Measurements from ENCODE around the gene SDF4.

Gene SDF4

GRCh38 chr1:1270813-1271212 is 39.0 kb upstream of the SDF4 start:
- H3K9me3 ChIP-seq (ENCODE audit: control insufficient read depth, low read length) = no peaks in the 10 kb centered on the region
- H3K4me3 ChIP-seq (ENCODE audit: low read length) = no peak overlapping the region
- no peak overlapping the region for H3K9ac ChIP-seq (ENCODE audit: low read length)
- peaks cover 6% of the 10 kb centered on the region for H3K36me3 ChIP-seq (ENCODE audit: control insufficient read depth, insufficient read depth, low read length)
- peaks cover 31% of the 10 kb centered on the region for H3K4me1 ChIP-seq (ENCODE audit: control insufficient read depth, insufficient read depth, low read length)
- H3K27me3 ChIP-seq (ENCODE audit: control insufficient read depth, insufficient read depth, low read length) = no peaks in the 10 kb centered on the region

GRCh38 chr1:1268284-1268682 is 36.5 kb upstream of the SDF4 start:
- Histone ChIP-seq H3K27me3 (ENCODE audit: control insufficient read depth, insufficient read depth, low read length) (no peaks in the 10 kb centered on the region), H3K4me3 (ENCODE audit: low read length) (no peak overlapping the region), H3K4me1 (ENCODE audit: control insufficient read depth, insufficient read depth, low read length) (peaks cover 23% of the 10 kb centered on the region), H3K9ac (ENCODE audit: low read length) (no peak overlapping the region), H3K36me3 (ENCODE audit: control insufficient read depth, insufficient read depth, low read length) (peaks cover 6% of the 10 kb centered on the region), H3K9me3 (ENCODE audit: control insufficient read depth, low read length) (no peaks in the 10 kb centered on the region)

DNA sequence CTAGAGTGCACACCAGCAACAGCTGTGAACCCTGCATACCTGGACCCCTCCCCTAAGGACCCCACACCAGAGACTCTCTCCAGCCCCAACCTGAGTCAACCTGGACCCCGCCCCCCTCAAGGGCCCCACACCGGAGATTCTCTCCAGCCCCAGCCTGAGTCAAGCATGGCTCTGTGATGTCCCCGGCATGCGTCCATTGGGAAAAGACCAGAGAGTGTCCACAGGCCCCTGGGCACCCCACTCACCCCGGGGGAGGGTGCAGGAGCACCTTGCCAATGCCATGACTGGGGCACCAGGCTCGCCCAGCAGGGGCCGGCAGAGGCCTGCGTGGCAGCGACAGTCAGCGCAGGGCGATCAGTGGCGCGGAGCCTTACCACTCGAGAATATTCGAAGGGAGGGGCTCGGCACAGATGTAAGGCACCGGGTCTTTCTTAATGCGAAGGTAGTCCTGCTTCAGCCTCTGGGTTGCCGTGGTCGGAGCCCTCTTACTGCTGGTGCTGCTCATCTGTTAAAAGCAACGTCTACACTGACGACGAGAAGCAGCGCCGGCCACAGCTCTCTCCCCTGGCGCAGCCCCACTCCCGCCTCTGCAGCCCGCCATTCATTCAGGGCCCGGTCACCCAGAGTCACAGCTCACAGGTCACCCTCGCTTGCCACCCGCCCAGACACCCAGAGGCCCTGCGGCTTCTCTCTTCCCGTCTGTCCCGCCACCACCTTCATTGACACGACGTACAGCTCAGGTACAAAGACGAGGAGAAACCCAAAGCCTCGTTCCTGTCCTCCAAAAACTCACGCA is 35.9 kb upstream of the SDF4 start:
- no peaks in the 10 kb centered on the region for H3K27me3 ChIP-seq (ENCODE audit: control insufficient read depth, insufficient read depth, low read length)
- no peak overlapping the region for H3K4me3 ChIP-seq (ENCODE audit: low read length)
- no peak overlapping the region for H3K9ac ChIP-seq (ENCODE audit: low read length)
- peaks cover 7% of the 10 kb centered on the region for H3K36me3 ChIP-seq (ENCODE audit: control insufficient read depth, insufficient read depth, low read length)
- H3K4me1 ChIP-seq (ENCODE audit: control insufficient read depth, insufficient read depth, low read length) = peaks cover 23% of the 10 kb centered on the region
- no peaks in the 10 kb centered on the region for H3K9me3 ChIP-seq (ENCODE audit: control insufficient read depth, low read length)

- Histone ChIP-seq H3K9ac (ENCODE audit: low read length) (no peak overlapping the region), H3K27me3 (ENCODE audit: control insufficient read depth, insufficient read depth, low read length) (no peaks in the 10 kb centered on the region), H3K4me3 (ENCODE audit: low read length) (no peak overlapping the region), H3K4me1 (ENCODE audit: control insufficient read depth, insufficient read depth, low read length) (no peaks in the 10 kb centered on the region), H3K9me3 (ENCODE audit: control insufficient read depth, low read length) (no peaks in the 10 kb centered on the region), H3K36me3 (ENCODE audit: control insufficient read depth, insufficient read depth, low read length) (peaks cover 20% of the 10 kb centered on the region)
Observed at GRCh38 chr1:1264868-1265272, 33.1 kb upstream of the SDF4 start.

GRCh38 chr1:1264026-1264425 is 32.2 kb upstream of the SDF4 start:
- Histone ChIP-seq H3K4me3 (ENCODE audit: low read length) (no peak overlapping the region), H3K9me3 (ENCODE audit: control insufficient read depth, low read length) (no peaks in the 10 kb centered on the region), H3K36me3 (ENCODE audit: control insufficient read depth, insufficient read depth, low read length) (peaks cover 20% of the 10 kb centered on the region), H3K4me1 (ENCODE audit: control insufficient read depth, insufficient read depth, low read length) (no peaks in the 10 kb centered on the region), H3K27me3 (ENCODE audit: control insufficient read depth, insufficient read depth, low read length) (no peaks in the 10 kb centered on the region), H3K9ac (ENCODE audit: low read length) (no peak overlapping the region)

DNA sequence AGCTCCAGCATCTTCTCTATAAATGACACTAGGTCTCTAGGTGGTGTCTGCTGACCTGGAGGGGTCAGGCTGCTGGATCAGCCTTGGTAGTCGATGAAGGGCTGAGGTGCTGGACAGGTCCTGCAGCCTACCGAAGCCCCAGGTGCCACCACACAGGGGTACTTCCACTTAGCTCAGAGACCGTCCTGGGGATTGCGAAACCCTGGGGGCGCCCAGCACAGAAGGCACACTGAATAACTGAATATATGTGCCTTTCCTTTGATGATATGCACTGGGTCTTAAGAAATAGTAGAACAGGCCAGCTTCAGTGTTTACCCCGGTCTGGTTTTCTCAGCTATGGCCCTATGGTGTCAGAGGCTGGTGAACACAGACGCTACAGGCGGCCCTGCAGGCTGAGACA is 31.0 kb upstream of the SDF4 start:
- no peaks in the 10 kb centered on the region for H3K27me3 ChIP-seq (ENCODE audit: control insufficient read depth, insufficient read depth, low read length)
- no peaks in the 10 kb centered on the region for H3K9me3 ChIP-seq (ENCODE audit: control insufficient read depth, low read length)
- peaks cover 4% of the 10 kb centered on the region for H3K4me1 ChIP-seq (ENCODE audit: control insufficient read depth, insufficient read depth, low read length)
- no peak overlapping the region for H3K4me3 ChIP-seq (ENCODE audit: low read length)
- peaks cover 20% of the 10 kb centered on the region for H3K36me3 ChIP-seq (ENCODE audit: control insufficient read depth, insufficient read depth, low read length)
- no peak overlapping the region for H3K9ac ChIP-seq (ENCODE audit: low read length)

- Histone ChIP-seq H3K4me1 (ENCODE audit: control insufficient read depth, insufficient read depth, low read length) (peaks cover 4% of the 10 kb centered on the region), H3K27me3 (ENCODE audit: control insufficient read depth, insufficient read depth, low read length) (no peaks in the 10 kb centered on the region), H3K36me3 (ENCODE audit: control insufficient read depth, insufficient read depth, low read length) (peaks cover 14% of the 10 kb centered on the region), H3K9ac (ENCODE audit: low read length) (no peak overlapping the region), H3K9me3 (ENCODE audit: control insufficient read depth, low read length) (no peaks in the 10 kb centered on the region), H3K4me3 (ENCODE audit: low read length) (no peak overlapping the region)
Observed at GRCh38 chr1:1262071-1262470, 30.3 kb upstream of the SDF4 start.

DNA sequence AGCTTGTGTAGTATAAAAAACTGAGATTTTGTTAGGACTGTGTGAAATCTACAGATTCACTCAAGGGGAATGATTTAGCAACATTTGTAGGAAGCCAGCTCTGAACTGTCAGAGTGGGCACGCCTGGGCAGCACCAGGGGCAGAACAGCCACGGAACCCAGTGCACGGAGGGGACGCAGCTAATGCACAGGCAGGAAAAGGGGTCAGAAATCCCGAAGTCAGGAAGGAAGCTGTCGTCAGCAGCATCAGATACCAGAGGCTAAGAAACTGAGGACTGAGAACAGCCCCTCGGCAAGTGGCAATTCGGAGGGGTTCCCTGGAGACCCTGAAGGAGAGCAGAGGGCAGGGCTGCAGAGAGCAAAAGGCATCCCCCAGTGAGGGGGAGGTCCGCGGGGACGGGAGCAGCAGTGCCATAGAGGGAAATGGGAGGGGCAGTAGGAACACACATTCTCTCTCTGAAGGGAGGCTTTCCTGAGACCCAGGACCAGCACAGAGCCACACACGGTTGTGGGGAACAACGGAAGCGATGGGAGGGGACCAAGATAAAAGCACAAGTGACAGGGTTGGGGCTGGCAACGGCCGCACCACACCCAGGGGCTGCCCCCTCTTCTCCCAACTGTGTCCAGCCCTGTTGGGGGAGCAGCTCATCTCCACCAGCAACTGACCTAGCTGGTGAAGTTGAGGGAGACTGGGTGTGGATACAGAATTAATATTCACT is 29.2 kb upstream of the SDF4 start:
- H3K9ac ChIP-seq (ENCODE audit: low read length) = no peak overlapping the region
- H3K36me3 ChIP-seq (ENCODE audit: control insufficient read depth, insufficient read depth, low read length) = peaks cover 14% of the 10 kb centered on the region

DNA sequence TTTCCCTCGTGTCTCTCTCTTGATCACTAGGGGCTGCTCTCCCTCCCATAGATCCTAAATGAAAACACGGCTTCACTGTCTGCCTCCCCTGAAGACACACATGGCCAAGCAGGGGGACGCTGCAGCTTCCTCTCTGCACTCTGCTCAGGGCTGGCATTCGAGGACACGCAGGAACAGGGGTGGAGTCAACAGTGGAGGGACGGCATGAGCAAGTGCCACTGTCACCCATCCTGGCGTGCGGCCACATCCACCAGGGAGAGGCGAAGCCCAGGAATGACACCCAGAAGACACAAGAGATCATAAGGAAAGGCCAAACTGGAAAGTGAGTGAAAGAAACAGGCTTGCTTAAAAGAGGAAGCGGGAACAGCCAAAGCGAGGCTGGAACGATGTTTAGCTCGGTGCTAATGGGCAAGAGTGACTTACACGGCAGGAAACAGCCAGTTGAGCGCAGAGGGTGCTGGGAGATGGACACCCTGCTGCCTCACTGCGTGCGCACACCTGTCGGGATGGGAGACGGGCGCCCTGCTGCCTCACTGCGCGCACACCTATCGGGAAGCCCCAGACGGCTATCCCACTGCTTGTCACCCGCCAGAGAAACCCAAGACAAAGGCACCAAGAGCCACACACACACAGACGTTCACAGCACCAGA is 28.3 kb upstream of the SDF4 start:
- no peaks in the 10 kb centered on the region for H3K27me3 ChIP-seq (ENCODE audit: control insufficient read depth, insufficient read depth, low read length)
- no peak overlapping the region for H3K9ac ChIP-seq (ENCODE audit: low read length)
- H3K36me3 ChIP-seq (ENCODE audit: control insufficient read depth, insufficient read depth, low read length) = peaks cover 14% of the 10 kb centered on the region
- no peaks in the 10 kb centered on the region for H3K9me3 ChIP-seq (ENCODE audit: control insufficient read depth, low read length)
- H3K4me1 ChIP-seq (ENCODE audit: control insufficient read depth, insufficient read depth, low read length) = peaks cover 4% of the 10 kb centered on the region
- no peak overlapping the region for H3K4me3 ChIP-seq (ENCODE audit: low read length)

More for the DNA sequence above, 29.2 kb upstream of the SDF4 start:
- Histone ChIP-seq H3K9me3 (ENCODE audit: control insufficient read depth, low read length) (no peaks in the 10 kb centered on the region), H3K27me3 (ENCODE audit: control insufficient read depth, insufficient read depth, low read length) (no peaks in the 10 kb centered on the region), H3K4me3 (ENCODE audit: low read length) (no peak overlapping the region), H3K4me1 (ENCODE audit: control insufficient read depth, insufficient read depth, low read length) (peaks cover 4% of the 10 kb centered on the region)

- Histone ChIP-seq H3K9ac (ENCODE audit: low read length) (no peak overlapping the region), H3K36me3 (ENCODE audit: control insufficient read depth, insufficient read depth, low read length) (peaks cover 14% of the 10 kb centered on the region), H3K4me3 (ENCODE audit: low read length) (no peak overlapping the region), H3K27me3 (ENCODE audit: control insufficient read depth, insufficient read depth, low read length) (no peaks in the 10 kb centered on the region), H3K4me1 (ENCODE audit: control insufficient read depth, insufficient read depth, low read length) (peaks cover 4% of the 10 kb centered on the region), H3K9me3 (ENCODE audit: control insufficient read depth, low read length) (no peaks in the 10 kb centered on the region)
Observed at GRCh38 chr1:1259540-1259939, 27.7 kb upstream of the SDF4 start.

GRCh38 chr1:1259119-1259488 is 27.3 kb upstream of the SDF4 start:
- Histone ChIP-seq H3K27me3 (ENCODE audit: control insufficient read depth, insufficient read depth, low read length) (no peaks in the 10 kb centered on the region), H3K36me3 (ENCODE audit: control insufficient read depth, insufficient read depth, low read length) (peaks cover 14% of the 10 kb centered on the region), H3K4me3 (ENCODE audit: low read length) (no peak overlapping the region), H3K4me1 (ENCODE audit: control insufficient read depth, insufficient read depth, low read length) (peaks cover 4% of the 10 kb centered on the region), H3K9ac (ENCODE audit: low read length) (no peak overlapping the region), H3K9me3 (ENCODE audit: control insufficient read depth, low read length) (no peaks in the 10 kb centered on the region)
